Measurements from ENCODE around the gene MYLK4. TPM values are rescaled to one million over a fixed set of nuclear protein-coding genes. Genes with fewer than 3 reads are reported as not detected.

Gene MYLK4
- total RNA-seq, 2 experiments from 2014 or later: 0.07 TPM; not detected in 1

- CTCF ChIA-PET: no interaction called here
- Mint-ChIP-seq H3K27me3 (ENCODE audit: low read depth) (no peaks in the 10 kb centered on the region), H3K4me1 (ENCODE audit: low read depth) (no peaks in the 10 kb centered on the region), H3K36me3 (ENCODE audit: low read depth) (no peaks in the 10 kb centered on the region), H3K27ac (no peak overlapping the region), H3K4me3 (no peak overlapping the region), H3K9me3 (no peaks in the 10 kb centered on the region)
- intact Hi-C loops (cut with micrococcal nuclease): no loop called here
- no peak for DNase-seq
Measured at GRCh38 chr6:2680264-2680922, 70.3 kb downstream of the MYLK4 start.

- Mint-ChIP-seq H3K27ac (no peak overlapping the region), H3K9me3 (no peaks in the 10 kb centered on the region), H3K27me3 (ENCODE audit: low read depth) (no peaks in the 10 kb centered on the region), H3K4me1 (ENCODE audit: low read depth) (no peaks in the 10 kb centered on the region), H3K36me3 (ENCODE audit: low read depth) (no peaks in the 10 kb centered on the region), H3K4me3 (no peak overlapping the region)
- DNase-seq: no peak
- CTCF ChIA-PET: no interaction called here
- intact Hi-C loops (cut with micrococcal nuclease): no loop called here
Measured at GRCh38 chr6:2677080-2677593, 73.6 kb downstream of the MYLK4 start.

GRCh38 chr6:2676048-2676447 is 74.7 kb downstream of the MYLK4 start:
- Mint-ChIP-seq H3K9me3 (no peaks in the 10 kb centered on the region), H3K4me3 (no peak overlapping the region), H3K27ac (no peak overlapping the region), H3K27me3 (ENCODE audit: low read depth) (no peaks in the 10 kb centered on the region), H3K36me3 (ENCODE audit: low read depth) (no peaks in the 10 kb centered on the region), H3K4me1 (ENCODE audit: low read depth) (no peaks in the 10 kb centered on the region)
- intact Hi-C loops (cut with micrococcal nuclease): no loop called here
- CTCF ChIA-PET: interaction anchor here (0.7 kb wide), 1 partner anchor 145 kb away, joined by 3 read pairs; no protein-coding TSS in a partner anchor
- no peak for DNase-seq

- Mint-ChIP-seq H3K27me3 (ENCODE audit: low read depth) (no peaks in the 10 kb centered on the region), H3K4me3 (no peak overlapping the region), H3K27ac (no peak overlapping the region), H3K9me3 (no peaks in the 10 kb centered on the region), H3K36me3 (ENCODE audit: low read depth) (no peaks in the 10 kb centered on the region), H3K4me1 (ENCODE audit: low read depth) (no peaks in the 10 kb centered on the region)
- CTCF ChIA-PET: interaction anchor here (0.7 kb wide), 1 partner anchor 10 kb away, joined by 3 read pairs; no protein-coding TSS in a partner anchor
- intact Hi-C loops (cut with micrococcal nuclease): no loop called here
- no peak for DNase-seq
Measured at GRCh38 chr6:2674857-2675256, 75.9 kb downstream of the MYLK4 start.

- Mint-ChIP-seq H3K27me3 (ENCODE audit: low read depth) (no peaks in the 10 kb centered on the region), H3K36me3 (ENCODE audit: low read depth) (no peaks in the 10 kb centered on the region), H3K27ac (no peak overlapping the region), H3K4me3 (no peak overlapping the region), H3K9me3 (no peaks in the 10 kb centered on the region), H3K4me1 (ENCODE audit: low read depth) (no peaks in the 10 kb centered on the region)
- CTCF ChIA-PET: no interaction called here
- DNase-seq: no peak
- intact Hi-C loops (cut with micrococcal nuclease): no loop called here
Measured at GRCh38 chr6:2669067-2669700, 81.5 kb downstream of the MYLK4 start.

- H3K27ac Mint-ChIP-seq: no peak overlapping the region
- intact Hi-C loops (cut with micrococcal nuclease): no loop called here
- no peaks in the 10 kb centered on the region for H3K9me3 Mint-ChIP-seq
- H3K4me1 Mint-ChIP-seq (ENCODE audit: low read depth): peaks cover 5% of the 10 kb centered on the region
- no peaks in the 10 kb centered on the region for H3K36me3 Mint-ChIP-seq (ENCODE audit: low read depth)
- no peaks in the 10 kb centered on the region for H3K27me3 Mint-ChIP-seq (ENCODE audit: low read depth)
- CTCF ChIA-PET: no interaction called here
- no peak overlapping the region for H3K4me3 Mint-ChIP-seq
- no peak for DNase-seq
Measured at GRCh38 chr6:2667617-2668016, 83.1 kb downstream of the MYLK4 start.

- CTCF ChIA-PET: interaction anchor here (1.0 kb wide), 1 partner anchor 83 kb away, joined by 3 read pairs; the partner anchor contains the start of gene MYLK4
- Mint-ChIP-seq H3K36me3 (ENCODE audit: low read depth) (no peaks in the 10 kb centered on the region), H3K9me3 (no peaks in the 10 kb centered on the region), H3K27me3 (ENCODE audit: low read depth) (no peaks in the 10 kb centered on the region), H3K27ac (no peak overlapping the region), H3K4me1 (ENCODE audit: low read depth) (peaks cover 5% of the 10 kb centered on the region), H3K4me3 (no peak overlapping the region)
- DNase-seq: no peak
- intact Hi-C loops (cut with micrococcal nuclease): no loop called here
Measured at GRCh38 chr6:2666906-2667575, 83.7 kb downstream of the MYLK4 start.

- no peaks in the 10 kb centered on the region for H3K9me3 Mint-ChIP-seq
- H3K27ac Mint-ChIP-seq: no peak overlapping the region
- no peak overlapping the region for H3K4me3 Mint-ChIP-seq
- H3K36me3 Mint-ChIP-seq (ENCODE audit: low read depth): no peaks in the 10 kb centered on the region
- H3K27me3 Mint-ChIP-seq (ENCODE audit: low read depth): no peaks in the 10 kb centered on the region
- CTCF ChIA-PET: no interaction called here
- DNase-seq: no peak
- peaks cover 5% of the 10 kb centered on the region for H3K4me1 Mint-ChIP-seq (ENCODE audit: low read depth)
- intact Hi-C loops (cut with micrococcal nuclease): no loop called here
Measured at GRCh38 chr6:2665146-2666070, 85.3 kb downstream of the MYLK4 start.

- Mint-ChIP-seq H3K27ac (no peak overlapping the region), H3K4me1 (ENCODE audit: low read depth) (peaks cover 9% of the 10 kb centered on the region), H3K36me3 (ENCODE audit: low read depth) (no peaks in the 10 kb centered on the region), H3K9me3 (no peaks in the 10 kb centered on the region), H3K27me3 (ENCODE audit: low read depth) (no peaks in the 10 kb centered on the region), H3K4me3 (no peak overlapping the region)
- CTCF ChIA-PET: no interaction called here
- intact Hi-C loops (cut with micrococcal nuclease): no loop called here
- peak; percentile 45 for DNase-seq
Measured at GRCh38 chr6:2663123-2663522, 87.6 kb downstream of the MYLK4 start.

GRCh38 chr6:2661651-2662050 is 89.1 kb downstream of the MYLK4 start:
- H3K27me3 Mint-ChIP-seq (ENCODE audit: low read depth): no peaks in the 10 kb centered on the region
- CTCF ChIA-PET: interaction anchor here (1.1 kb wide), 1 partner anchor 89 kb away, joined by 3 read pairs; the partner anchor contains the start of gene MYLK4
- no peaks in the 10 kb centered on the region for H3K9me3 Mint-ChIP-seq
- no peaks in the 10 kb centered on the region for H3K36me3 Mint-ChIP-seq (ENCODE audit: low read depth)
- no peak for DNase-seq
- no peak overlapping the region for H3K27ac Mint-ChIP-seq
- intact Hi-C loops (cut with micrococcal nuclease): no loop called here
- H3K4me1 Mint-ChIP-seq (ENCODE audit: low read depth): peaks cover 9% of the 10 kb centered on the region
- H3K4me3 Mint-ChIP-seq: no peak overlapping the region

- H3K4me3 Mint-ChIP-seq: no peak overlapping the region
- no peaks in the 10 kb centered on the region for H3K27me3 Mint-ChIP-seq (ENCODE audit: low read depth)
- DNase-seq: no peak
- no peak overlapping the region for H3K27ac Mint-ChIP-seq
- H3K9me3 Mint-ChIP-seq: no peaks in the 10 kb centered on the region
- intact Hi-C loops (cut with micrococcal nuclease): no loop called here
- peaks cover 9% of the 10 kb centered on the region for H3K4me1 Mint-ChIP-seq (ENCODE audit: low read depth)
- CTCF ChIA-PET: no interaction called here
- H3K36me3 Mint-ChIP-seq (ENCODE audit: low read depth): no peaks in the 10 kb centered on the region
Measured at GRCh38 chr6:2659882-2660281, 90.8 kb downstream of the MYLK4 start.

GRCh38 chr6:2659381-2659780 is 91.3 kb downstream of the MYLK4 start:
- H3K27ac Mint-ChIP-seq: no peak overlapping the region
- no peaks in the 10 kb centered on the region for H3K36me3 Mint-ChIP-seq (ENCODE audit: low read depth)
- no peak overlapping the region for H3K4me3 Mint-ChIP-seq
- intact Hi-C loops (cut with micrococcal nuclease): no loop called here
- DNase-seq: no peak
- no peaks in the 10 kb centered on the region for H3K27me3 Mint-ChIP-seq (ENCODE audit: low read depth)
- no peaks in the 10 kb centered on the region for H3K9me3 Mint-ChIP-seq
- peaks cover 9% of the 10 kb centered on the region for H3K4me1 Mint-ChIP-seq (ENCODE audit: low read depth)
- CTCF ChIA-PET: no interaction called here

Data from activated naive CD4-positive, alpha-beta T cell treated with anti-CD3 and anti-CD28 coated beads for 36 hours (primary cell).